Neural progenitor cell (in vitro differentiated cells): Measurements from ENCODE around the gene MUC5AC.

Experiments
- EZH2 ChIP-seq: fragments of 200-600 bp; sonication (generic); IDR thresholded peaks from 2 replicates; pipeline ENCODE4 v1.6.1; 2017; ENCODE audit warnings: antibody characterized with exemption, mild to moderate bottlenecking, moderate library complexity
- EZH2phosphoT487 ChIP-seq: fragments of 200-600 bp; sonication (generic); IDR thresholded peaks from 2 replicates; pipeline ENCODE4 v1.6.1; 2017; ENCODE audit warnings: antibody characterized with exemption
- TF ChIP-seq, protein P1 (sequence below): fragments of 200-600 bp; sonication (generic); IDR thresholded peaks from 2 replicates; pipeline ENCODE4 v1.5.1; 2017; ENCODE audit warnings: antibody characterized with exemption, mild to moderate bottlenecking

DNA sequence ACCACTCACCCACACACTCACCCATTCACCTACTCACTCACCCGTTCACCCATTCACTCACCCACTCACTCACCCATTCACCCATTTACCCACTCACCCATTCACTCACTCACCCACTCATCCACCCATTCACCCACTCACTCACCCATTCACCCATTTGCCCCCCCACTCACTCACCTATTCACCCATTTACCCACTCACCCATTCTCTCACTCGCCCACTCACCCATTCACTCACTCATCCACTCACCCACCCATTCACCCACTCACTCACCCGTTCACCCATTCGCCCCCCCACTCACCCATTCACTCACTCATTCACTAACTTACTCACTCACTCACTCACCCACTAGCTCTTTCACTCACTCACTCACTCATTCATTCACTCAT lies 15.0 kb downstream of the MUC5AC start:
- TF ChIP-seq, protein P1, sequence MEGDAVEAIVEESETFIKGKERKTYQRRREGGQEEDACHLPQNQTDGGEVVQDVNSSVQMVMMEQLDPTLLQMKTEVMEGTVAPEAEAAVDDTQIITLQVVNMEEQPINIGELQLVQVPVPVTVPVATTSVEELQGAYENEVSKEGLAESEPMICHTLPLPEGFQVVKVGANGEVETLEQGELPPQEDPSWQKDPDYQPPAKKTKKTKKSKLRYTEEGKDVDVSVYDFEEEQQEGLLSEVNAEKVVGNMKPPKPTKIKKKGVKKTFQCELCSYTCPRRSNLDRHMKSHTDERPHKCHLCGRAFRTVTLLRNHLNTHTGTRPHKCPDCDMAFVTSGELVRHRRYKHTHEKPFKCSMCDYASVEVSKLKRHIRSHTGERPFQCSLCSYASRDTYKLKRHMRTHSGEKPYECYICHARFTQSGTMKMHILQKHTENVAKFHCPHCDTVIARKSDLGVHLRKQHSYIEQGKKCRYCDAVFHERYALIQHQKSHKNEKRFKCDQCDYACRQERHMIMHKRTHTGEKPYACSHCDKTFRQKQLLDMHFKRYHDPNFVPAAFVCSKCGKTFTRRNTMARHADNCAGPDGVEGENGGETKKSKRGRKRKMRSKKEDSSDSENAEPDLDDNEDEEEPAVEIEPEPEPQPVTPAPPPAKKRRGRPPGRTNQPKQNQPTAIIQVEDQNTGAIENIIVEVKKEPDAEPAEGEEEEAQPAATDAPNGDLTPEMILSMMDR, result no peak
- TF ChIP-seq EZH2 (no peak), EZH2phosphoT487 (no peak)
